HG03575 (cell line): ENCODE data around the gene CMYA5.
"Not testable (repeated sequence)": the region's sequence is repeated elsewhere in the genome, so short reads cannot be mapped to it uniquely, and the experiment has no call there.

Experiments
- ATAC-seq: cut with Tn5 transposase; IDR thresholded peaks from one replicate; pipeline ENCODE4 v1.9.1; 2021; ENCODE audit not compliant: unreplicated experiment, insufficient number of reproducible peaks, low FRiP score; ENCODE audit errors: extremely low read depth

The CMYA5 gene

DNA sequence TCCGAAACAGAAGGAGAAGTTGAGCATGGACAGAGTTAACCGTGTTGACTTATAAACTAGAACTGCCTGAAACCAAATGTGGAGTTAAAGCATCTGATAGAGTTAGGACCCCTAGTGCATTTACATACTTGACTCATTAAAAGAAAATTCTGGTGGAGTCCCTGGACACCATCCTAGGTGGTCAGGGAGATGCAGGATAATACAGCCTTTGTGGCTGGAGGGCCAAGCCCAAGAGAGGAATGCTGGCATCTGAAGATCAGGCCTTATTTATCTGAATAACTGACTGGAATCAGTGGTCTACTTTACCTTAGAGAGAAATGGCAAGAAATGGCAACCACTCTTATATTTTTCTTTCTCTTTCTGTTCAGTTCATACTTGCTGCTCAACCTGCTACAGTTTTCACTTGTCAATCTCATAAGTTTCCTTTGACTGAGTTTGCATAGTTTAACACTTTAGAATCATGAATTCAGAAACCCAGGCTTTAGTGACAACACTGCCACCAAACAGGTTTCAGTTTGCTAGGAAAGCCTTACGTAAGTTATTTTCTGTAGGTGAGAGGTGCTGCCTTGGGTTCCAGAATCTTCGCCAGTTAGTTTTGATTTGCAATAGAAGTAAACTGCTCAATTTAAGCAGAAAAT is 10.2 kb downstream of the CMYA5 start:
- peak; percentile 70 for ATAC-seq

- ATAC-seq, result no peak
Measured at GRCh38 chr5:79702606-79703380, 13.2 kb downstream of the CMYA5 start.

DNA sequence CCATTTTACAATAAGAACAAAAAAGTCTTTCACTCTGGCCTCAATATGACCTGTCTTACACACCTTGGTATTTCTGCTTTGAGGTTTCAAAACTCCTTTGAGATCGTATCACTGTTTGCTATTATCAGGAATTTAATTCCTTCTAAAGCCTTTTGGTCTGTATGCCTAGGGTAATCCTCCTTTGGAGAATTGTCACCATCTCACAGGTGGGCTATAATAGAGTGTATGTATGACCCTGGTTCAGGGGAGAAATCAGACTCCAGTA is 13.7 kb downstream of the CMYA5 start:
- no peak for ATAC-seq

- no peak for ATAC-seq
Measured at GRCh38 chr5:79704553-79704952, 14.9 kb downstream of the CMYA5 start.

GRCh38 chr5:79705632-79706031 is 16.0 kb downstream of the CMYA5 start:
- ATAC-seq, result no peak

GRCh38 chr5:79706317-79706716 is 16.7 kb downstream of the CMYA5 start:
- not testable (repeated sequence) for ATAC-seq

- no peak for ATAC-seq
Measured at GRCh38 chr5:79707535-79707934, 17.9 kb downstream of the CMYA5 start.

DNA sequence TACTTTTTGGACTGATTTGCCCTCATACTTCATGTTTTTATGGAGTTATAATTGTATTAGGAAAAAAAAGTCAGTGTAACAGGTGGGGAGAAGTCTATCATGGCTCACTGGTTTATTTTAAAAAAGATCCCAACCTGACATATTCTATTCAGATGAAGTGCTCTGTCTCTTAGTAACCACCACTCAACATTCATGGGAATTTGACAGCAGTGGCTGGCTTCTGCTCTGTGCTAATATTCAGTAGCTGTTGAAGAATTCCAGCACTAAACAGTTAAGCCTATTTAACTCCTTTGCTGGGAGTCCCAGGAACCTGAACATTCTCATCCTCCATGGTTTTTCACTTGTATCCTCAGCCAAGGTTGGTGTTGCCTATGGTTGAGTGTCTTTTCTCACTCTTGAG is 23.1 kb downstream of the CMYA5 start:
- ATAC-seq, result no peak

- ATAC-seq, result no peak
Measured at GRCh38 chr5:79713727-79714126, 24.1 kb downstream of the CMYA5 start.

DNA sequence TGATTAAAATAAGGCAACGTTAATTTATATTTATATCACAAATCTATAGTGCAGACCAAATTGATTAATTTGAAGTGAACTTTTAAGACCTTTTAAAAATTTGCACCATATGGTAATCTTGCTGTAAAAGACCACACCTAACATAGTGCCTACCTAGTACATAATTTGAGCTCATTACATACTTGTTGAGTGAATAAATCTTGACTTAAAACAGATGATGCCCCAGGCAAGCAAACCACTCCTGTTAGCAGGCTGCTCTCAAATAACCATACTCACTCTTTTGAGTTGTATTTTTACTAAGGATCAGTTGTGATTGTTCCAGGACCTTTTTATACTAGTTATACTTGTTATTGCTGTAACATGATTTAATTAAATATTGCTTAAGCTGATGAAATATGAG is 27.2 kb downstream of the CMYA5 start:
- no peak for ATAC-seq

GRCh38 chr5:79720096-79720495 is 30.5 kb downstream of the CMYA5 start:
- ATAC-seq, result no peak

- ATAC-seq, result no peak
Measured at GRCh38 chr5:79727451-79728355, 38.1 kb downstream of the CMYA5 start.

DNA sequence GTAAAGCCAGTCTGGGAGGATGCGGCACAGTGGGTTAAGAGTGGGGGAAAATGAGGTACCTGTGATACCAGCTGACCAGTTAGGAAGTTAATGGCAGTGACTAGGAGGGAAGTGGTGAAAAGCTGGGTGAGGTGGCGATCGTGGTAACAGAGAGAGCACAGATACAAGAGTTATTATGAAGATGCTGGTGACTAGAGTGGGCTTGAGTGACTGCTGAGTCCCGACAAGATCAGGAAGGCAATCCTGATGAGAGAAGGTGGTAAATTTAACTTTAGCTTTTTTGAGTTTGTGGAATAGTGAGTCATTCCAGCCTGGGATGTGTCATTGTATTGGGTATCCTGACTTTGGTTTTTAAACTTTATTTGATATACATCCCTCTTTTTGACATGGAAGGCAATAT is 38.8 kb downstream of the CMYA5 start:
- ATAC-seq, result no peak

DNA sequence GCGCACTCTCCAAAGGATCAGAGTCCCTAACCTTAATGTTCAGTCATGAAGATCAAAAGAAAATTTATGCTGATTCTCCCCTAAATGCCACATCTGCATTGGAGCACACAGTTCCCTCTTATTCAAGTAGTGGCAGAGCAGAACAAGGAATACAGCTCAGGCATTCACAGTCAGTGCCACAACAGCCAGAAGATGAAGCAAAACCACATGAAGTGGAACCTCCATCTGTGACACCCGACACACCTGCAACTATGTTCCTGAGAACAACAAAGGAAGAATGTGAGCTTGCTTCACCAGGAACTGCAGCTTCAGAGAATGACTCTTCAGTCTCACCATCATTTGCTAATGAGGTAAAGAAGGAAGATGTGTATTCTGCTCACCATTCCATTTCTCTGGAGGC is 40.0 kb downstream of the CMYA5 start:
- no peak for ATAC-seq

DNA sequence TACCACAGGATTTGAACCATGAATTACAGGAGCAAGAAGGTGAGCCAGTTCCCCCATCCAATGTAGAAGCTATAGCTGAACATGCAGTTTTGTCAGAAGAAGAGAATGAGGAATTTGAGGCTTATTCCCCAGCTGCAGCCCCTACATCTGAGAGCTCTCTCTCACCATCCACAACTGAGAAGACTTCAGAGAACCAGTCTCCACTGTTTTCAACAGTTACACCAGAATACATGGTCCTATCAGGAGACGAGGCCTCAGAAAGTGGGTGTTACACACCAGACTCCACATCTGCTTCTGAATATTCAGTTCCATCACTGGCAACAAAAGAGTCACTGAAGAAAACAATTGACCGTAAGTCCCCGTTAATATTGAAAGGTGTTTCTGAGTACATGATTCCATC is 40.9 kb downstream of the CMYA5 start:
- ATAC-seq, result no peak

GRCh38 chr5:79731775-79732174 is 42.1 kb downstream of the CMYA5 start:
- no peak for ATAC-seq

GRCh38 chr5:79736528-79737514 is 47.2 kb downstream of the CMYA5 start:
- no peak for ATAC-seq

DNA sequence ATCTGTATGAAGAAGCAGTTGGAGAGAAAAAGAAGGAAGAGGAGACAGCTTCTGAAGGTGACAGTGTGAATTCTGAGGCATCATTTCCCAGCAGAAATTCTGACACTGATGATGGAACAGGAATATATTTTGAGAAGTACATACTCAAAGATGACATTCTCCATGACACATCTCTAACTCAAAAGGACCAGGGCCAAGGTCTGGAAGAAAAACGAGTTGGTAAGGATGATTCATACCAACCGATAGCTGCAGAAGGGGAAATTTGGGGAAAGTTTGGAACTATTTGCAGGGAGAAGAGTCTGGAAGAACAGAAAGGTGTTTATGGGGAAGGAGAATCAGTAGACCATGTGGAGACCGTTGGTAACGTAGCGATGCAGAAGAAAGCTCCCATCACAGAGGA is 48.7 kb downstream of the CMYA5 start:
- no peak for ATAC-seq

- ATAC-seq, result no peak
Measured at GRCh38 chr5:79742549-79743136, 53.0 kb downstream of the CMYA5 start.
